Non-pigmented ciliary epithelial cell (primary cell): ENCODE results near the gene WDFY2.
A peak's percentile ranks its signal among the peaks of the same experiment; 100 is the strongest.

Experiments used
- DNase-seq: peaks from one replicate; pipeline ENCODE4 v3.0.0-alpha.2; 2010; ENCODE audit warnings: low read depth

WDFY2 gene

GRCh38 chr13:51713807-51714206, 129.5 kb downstream of the WDFY2 start:
- no peak for DNase-seq

DNA sequence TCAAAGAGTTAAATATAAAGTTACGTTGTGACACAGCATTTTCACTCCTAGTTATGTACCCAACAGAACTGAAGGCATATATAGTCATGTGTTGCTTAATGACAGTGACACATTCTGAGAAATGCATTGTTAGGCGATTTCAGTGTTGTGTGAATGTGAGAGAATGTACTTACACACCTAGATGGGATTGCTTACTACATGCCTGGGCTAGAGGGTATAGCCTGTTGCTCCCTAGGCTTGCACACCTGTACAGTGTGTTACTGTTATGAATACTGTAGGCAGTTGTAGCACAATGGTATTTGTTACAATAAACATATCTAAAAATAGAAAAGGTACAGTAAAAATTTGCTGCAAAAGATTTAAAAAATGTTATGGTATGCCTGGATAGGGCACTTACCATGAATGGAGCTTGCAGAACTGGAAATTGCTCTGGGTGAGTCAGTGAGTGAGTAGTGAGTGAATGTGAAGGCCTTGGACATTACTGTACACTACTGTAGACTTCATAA, 130.5 kb downstream of the WDFY2 start:
- peak; percentile 46 for DNase-seq

- DNase-seq = no peak
Measured at GRCh38 chr13:51715613-51716012, 131.4 kb downstream of the WDFY2 start.

DNA sequence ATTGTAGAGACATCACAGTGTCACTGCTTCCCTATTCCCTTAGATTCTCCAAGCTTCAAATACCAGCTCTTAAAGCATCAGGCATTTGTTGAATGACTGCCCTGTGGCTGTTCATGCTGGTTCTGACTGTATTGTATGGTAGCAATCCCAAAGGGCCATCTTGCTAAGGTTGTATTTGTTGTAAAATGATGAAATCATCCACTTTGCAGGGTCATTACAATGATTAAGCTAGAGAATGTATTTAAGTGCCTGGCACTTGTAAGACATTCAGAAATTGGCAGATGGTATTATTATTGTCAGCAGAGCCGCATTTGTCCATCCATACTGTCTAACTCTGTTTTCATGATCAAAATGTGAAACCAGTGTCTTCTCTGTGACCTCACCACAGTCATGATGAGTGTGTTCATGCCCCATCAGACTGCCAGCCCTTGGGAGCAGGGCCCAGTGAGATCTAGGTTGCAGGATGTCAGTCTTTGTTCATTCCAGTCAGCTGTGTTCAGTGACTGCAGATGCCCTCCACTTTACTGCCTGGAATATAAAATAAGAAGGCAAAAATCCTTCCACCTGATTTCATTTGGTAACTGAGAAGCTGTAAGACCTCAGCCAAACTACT, 133.6 kb downstream of the WDFY2 start:
- DNase-seq = no peak

DNA sequence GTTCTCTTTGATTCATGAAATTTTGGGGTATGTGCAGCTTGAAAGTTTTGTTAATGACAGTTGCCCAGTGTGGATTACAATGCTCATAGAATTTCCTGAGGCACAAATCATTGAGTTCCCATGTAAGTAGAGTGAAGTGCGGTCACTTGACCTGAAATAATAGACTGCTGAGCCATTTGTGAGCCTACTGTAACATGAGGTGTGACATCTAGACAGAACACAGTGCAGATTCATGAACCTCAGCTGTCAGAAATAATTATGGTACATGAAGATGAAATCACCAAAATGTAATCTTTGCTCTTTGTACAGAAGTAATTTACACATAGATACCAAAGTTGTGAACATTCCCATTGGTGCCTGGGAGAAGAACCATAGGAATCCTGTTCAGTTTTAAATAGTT, 135.1 kb downstream of the WDFY2 start:
- no peak for DNase-seq

DNA sequence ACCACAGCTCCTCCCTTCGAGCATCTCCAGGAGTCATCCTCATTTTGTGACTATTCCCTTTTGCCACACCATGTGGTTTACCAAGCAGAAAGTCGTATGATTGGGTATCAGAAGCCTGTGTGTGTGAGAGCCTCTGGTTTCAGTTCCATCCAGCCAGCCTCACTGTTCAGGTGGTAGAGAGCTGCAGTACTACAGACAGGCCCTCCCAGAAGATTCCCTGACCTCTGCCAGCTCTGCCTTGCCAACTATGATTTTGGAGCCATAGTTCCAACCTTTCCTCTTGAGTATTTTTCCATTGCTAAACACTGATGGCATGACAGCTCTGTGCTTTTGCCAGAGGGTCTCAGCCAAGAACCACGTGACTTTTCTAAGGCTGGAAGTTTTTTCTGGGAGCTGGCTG, 137.2 kb downstream of the WDFY2 start:
- DNase-seq = no peak

- no peak for DNase-seq
Measured at GRCh38 chr13:51723529-51723928, 139.3 kb downstream of the WDFY2 start.

DNA sequence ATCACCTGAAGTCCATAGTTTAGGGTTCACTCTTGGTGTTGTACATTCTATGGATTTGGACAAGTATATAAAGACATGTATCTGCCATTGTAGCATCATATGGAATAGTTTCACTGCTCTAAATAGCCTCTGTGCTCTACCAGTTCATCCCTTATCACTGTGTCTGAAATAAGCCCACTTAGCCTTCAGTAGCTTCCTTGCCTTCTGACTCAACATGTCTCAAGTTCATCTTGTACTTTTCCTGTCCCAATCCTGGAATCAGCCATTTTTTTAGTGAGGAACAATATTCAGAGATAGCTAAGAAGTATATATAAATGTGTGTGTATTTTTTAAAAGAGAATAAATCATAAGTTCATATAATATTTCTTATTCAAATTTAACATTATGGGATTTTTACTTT, 140.5 kb downstream of the WDFY2 start:
- DNase-seq = no peak

- peak; percentile 50 for DNase-seq
Measured at GRCh38 chr13:51726446-51727193, 142.4 kb downstream of the WDFY2 start.

GRCh38 chr13:51727634-51728274, 143.5 kb downstream of the WDFY2 start:
- DNase-seq = no peak

- DNase-seq = no peak
Measured at GRCh38 chr13:51728275-51728673, 144.0 kb downstream of the WDFY2 start.

- DNase-seq = peak; percentile 68
Measured at GRCh38 chr13:51728972-51729371, 144.7 kb downstream of the WDFY2 start.

- peak; percentile 74 for DNase-seq
Measured at GRCh38 chr13:51729866-51730553, 145.7 kb downstream of the WDFY2 start.

DNA sequence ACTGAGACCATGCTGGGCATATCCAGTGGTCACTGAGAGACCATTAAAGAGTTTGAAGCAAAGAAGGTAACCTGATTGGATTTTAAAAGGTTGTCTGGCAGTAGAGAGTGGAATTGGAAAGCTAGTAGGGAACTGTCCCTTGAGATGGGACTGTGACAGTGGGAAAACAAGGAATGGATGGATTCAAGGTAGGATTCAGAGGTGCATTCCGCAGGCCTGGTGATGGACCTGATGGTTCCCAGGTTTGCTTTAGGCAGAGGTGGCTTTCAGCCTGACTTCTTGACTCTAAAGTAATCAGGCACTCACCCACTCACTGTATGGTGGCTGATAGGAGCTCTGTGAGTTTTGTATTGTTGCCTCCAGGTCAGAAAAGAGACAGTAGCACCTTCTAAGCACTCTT, 146.7 kb downstream of the WDFY2 start:
- DNase-seq = no peak

GRCh38 chr13:51731759-51732158, 147.5 kb downstream of the WDFY2 start:
- no peak for DNase-seq

DNA sequence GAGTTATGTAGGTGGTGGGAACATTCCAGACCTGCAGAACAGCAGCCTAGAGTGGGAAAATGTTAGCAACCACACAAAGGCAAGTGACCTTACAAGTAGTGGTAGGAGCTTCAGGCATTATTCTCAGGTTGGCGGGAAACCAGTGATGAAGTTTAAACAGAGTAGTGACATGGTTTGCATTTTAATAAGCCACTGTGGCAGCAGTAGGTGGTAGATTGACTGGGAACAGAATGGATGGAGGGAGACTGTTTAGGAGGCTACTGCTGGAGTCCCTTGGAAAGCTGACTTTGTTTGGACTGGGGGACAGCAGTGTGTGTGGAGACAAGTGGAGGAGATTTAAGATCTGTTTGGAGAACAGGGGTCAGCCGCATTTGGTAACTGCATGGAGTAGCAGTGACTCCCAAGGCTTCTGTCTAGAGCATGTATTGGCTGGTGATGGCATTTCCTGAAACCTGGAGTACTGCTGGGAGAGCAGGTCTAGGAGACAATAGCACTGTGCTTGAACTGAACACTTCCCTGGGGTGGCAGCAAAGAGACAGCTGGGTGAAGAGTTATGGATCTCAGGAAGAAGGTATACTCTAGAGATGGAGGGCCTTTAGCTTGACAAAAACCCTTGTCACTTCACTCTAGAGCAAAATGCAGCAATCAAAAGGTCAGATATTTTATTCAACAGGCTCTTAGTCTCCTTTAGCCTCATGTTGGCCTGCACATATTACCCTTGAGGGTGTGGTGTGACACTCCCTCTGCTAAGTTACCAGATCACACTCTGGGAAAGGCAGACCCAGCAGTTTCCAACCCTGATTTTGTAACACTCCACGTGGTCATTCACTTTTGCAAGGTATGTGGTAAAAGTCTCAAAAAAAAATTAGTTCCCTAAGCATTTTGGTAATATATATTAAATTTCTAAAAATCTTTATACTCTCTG, 149.4 kb downstream of the WDFY2 start:
- DNase-seq = no peak

DNA sequence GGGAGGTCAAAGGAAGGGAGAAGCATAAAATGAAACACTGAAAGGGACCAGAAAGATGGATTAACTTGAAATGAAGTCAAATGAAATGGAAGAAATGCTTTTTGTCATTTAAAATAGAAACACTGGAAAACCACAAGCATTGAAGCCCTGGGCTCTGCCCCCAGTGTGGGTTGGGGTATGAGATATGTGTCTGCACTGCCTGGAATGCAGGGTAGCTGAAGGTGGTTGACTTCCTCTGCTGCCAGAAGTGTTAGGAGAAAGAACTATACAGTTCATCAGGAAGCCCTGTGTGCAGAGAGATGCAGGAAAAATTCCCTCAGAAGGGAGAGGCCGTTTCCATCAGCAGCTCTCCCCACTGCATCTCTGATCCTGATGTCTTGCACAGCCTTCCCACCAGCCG, 150.5 kb downstream of the WDFY2 start:
- no peak for DNase-seq

- no peak for DNase-seq
Measured at GRCh38 chr13:51737609-51738008, 153.3 kb downstream of the WDFY2 start.

GRCh38 chr13:51738226-51738905, 154.1 kb downstream of the WDFY2 start:
- no peak for DNase-seq

DNA sequence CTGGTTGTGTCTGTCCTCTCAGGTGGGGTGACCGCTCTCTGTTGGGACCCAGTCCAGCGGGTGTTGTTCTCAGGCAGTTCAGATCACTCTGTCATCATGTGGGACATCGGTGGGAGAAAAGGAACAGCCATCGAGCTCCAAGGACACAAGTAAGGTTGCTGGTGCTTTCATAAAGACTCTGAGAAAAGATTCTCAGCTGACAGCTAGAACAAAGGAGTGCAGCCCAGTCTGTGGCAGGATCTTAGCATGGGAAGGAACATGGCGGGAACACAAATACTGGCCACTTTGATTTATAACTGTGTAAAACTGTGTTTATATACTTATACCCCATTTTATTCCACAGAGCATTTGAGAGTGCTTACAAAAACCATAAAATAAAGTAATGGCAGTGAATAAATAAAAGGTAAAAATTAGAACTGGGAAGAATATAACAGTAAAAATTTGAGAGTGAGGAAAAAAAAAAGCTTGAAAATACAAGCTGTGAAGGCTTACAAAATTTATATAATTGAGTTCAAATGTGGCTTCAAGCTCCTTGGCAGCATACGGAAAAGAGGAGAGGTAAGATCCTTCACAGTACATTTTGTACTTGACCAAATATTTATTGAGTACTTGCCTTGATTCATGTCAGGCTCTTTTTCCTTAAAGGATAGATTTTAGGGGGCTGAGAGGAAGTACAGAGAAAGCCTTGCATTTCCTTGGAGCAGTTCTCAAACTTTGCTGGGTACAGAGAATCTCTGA, 154.9 kb downstream of the WDFY2 start:
- no peak for DNase-seq
